ENCODE measurements around the gene RNF180. TPM values are rescaled to one million over a fixed set of nuclear protein-coding genes. Genes with fewer than 3 reads are reported as not detected.

RNF180 gene
- total RNA-seq, 1 donor from 2014 or later: 11.2 TPM

- peaks cover 5% of the 10 kb centered on the region for H3K4me1 Mint-ChIP-seq (ENCODE audit: low read depth)
- H3K36me3 Mint-ChIP-seq (ENCODE audit: insufficient read depth): no peaks in the 10 kb centered on the region
- DNase-seq (ENCODE audit: low spot score, unreplicated experiment): no peak
- no peak for TF ChIP-seq CTCF (IDR thresholded peaks at IDR 0.05; ENCODE audit: unreplicated experiment)
- no peaks in the 10 kb centered on the region for H3K9me3 Mint-ChIP-seq (ENCODE audit: low read depth)
- no peaks in the 10 kb centered on the region for H3K27me3 Mint-ChIP-seq
- no peak overlapping the region for H3K27ac Mint-ChIP-seq
- no peak overlapping the region for H3K4me3 Mint-ChIP-seq (ENCODE audit: low read depth)
These were observed 41.0 kb downstream of the RNF180 start for GRCh38 chr5:64206653-64207052.

- H3K4me1 Mint-ChIP-seq (ENCODE audit: low read depth): peaks cover 5% of the 10 kb centered on the region
- peak; percentile 47 for TF ChIP-seq CTCF (IDR thresholded peaks at IDR 0.05; ENCODE audit: unreplicated experiment)
- no peaks in the 10 kb centered on the region for H3K36me3 Mint-ChIP-seq (ENCODE audit: insufficient read depth)
- DNase-seq (ENCODE audit: low spot score, unreplicated experiment): no peak
- no peak overlapping the region for H3K27ac Mint-ChIP-seq
- H3K9me3 Mint-ChIP-seq (ENCODE audit: low read depth): no peaks in the 10 kb centered on the region
- H3K4me3 Mint-ChIP-seq (ENCODE audit: low read depth): no peak overlapping the region
- H3K27me3 Mint-ChIP-seq: no peaks in the 10 kb centered on the region
These were observed 42.3 kb downstream of the RNF180 start for GRCh38 chr5:64207978-64208377.

- H3K9me3 Mint-ChIP-seq (ENCODE audit: low read depth): no peaks in the 10 kb centered on the region
- H3K4me3 Mint-ChIP-seq (ENCODE audit: low read depth): no peak overlapping the region
- H3K36me3 Mint-ChIP-seq (ENCODE audit: insufficient read depth): no peaks in the 10 kb centered on the region
- no peaks in the 10 kb centered on the region for H3K27me3 Mint-ChIP-seq
- H3K27ac Mint-ChIP-seq: no peak overlapping the region
- no peak for DNase-seq (ENCODE audit: low spot score, unreplicated experiment)
- TF ChIP-seq CTCF (IDR thresholded peaks at IDR 0.05; ENCODE audit: unreplicated experiment): no peak
- H3K4me1 Mint-ChIP-seq (ENCODE audit: low read depth): peaks cover 5% of the 10 kb centered on the region
These were observed 43.7 kb downstream of the RNF180 start for GRCh38 chr5:64209353-64209752.

GRCh38 chr5:64210866-64211265 lies 45.2 kb downstream of the RNF180 start:
- H3K4me3 Mint-ChIP-seq (ENCODE audit: low read depth): no peak overlapping the region
- H3K36me3 Mint-ChIP-seq (ENCODE audit: insufficient read depth): no peaks in the 10 kb centered on the region
- TF ChIP-seq CTCF (IDR thresholded peaks at IDR 0.05; ENCODE audit: unreplicated experiment): no peak
- peaks cover 5% of the 10 kb centered on the region for H3K4me1 Mint-ChIP-seq (ENCODE audit: low read depth)
- DNase-seq (ENCODE audit: low spot score, unreplicated experiment): no peak
- no peaks in the 10 kb centered on the region for H3K9me3 Mint-ChIP-seq (ENCODE audit: low read depth)
- no peaks in the 10 kb centered on the region for H3K27me3 Mint-ChIP-seq
- H3K27ac Mint-ChIP-seq: no peak overlapping the region

GRCh38 chr5:64213011-64213410 lies 47.4 kb downstream of the RNF180 start:
- no peak for DNase-seq (ENCODE audit: low spot score, unreplicated experiment)
- H3K4me3 Mint-ChIP-seq (ENCODE audit: low read depth): no peak overlapping the region

More at GRCh38 chr5:64213011-64213410, 47.4 kb downstream of the RNF180 start:
- Mint-ChIP-seq H3K9me3 (ENCODE audit: low read depth) (no peaks in the 10 kb centered on the region), H3K27ac (no peak overlapping the region), H3K27me3 (no peaks in the 10 kb centered on the region), H3K4me1 (ENCODE audit: low read depth) (peaks cover 5% of the 10 kb centered on the region), H3K36me3 (ENCODE audit: insufficient read depth) (no peaks in the 10 kb centered on the region)
- no peak for TF ChIP-seq CTCF (IDR thresholded peaks at IDR 0.05; ENCODE audit: unreplicated experiment)

Measured in progenitor cell of endocrine pancreas (in vitro differentiated cells).